Omental fat pad (tissue), 4 donors: Measurements from ENCODE around the gene CXCL16. TPM values are rescaled to one million over a fixed set of nuclear protein-coding genes. Genes with fewer than 3 reads are reported as not detected.

ENCODE experiments used
- ATAC-seq: fragments of 150-250 bp; one replicate; pipeline ENCODE4 v1.9.1; 2016; ENCODE audit warnings: mild to moderate bottlenecking, moderate library complexity; ENCODE audit not compliant: low FRiP score
- DNase-seq: peaks from one replicate; pipeline ENCODE4 v3.0.0-alpha.2; 2019; ENCODE audit warnings: low spot score
- CTCF ChIP-seq, 3 donors: fragments of 450-650 bp; IDR thresholded peaks; one replicate each; pipeline ENCODE4 v1.5.1; 2016 to 2017; ENCODE audit warnings: antibody characterized with exemption in 3 of 3, mild to moderate bottlenecking in 3 of 3, moderate library complexity in 2 of 3
- total RNA-seq, 4 donors: library from RNA; depleted of rRNA; stranded (reverse); fragments of >200 nt; gene quantifications; one replicate each; pipeline ENCODE4 v1.1.0, GENCODE V29; 2016

Gene CXCL16
- total RNA-seq, 4 donors from 2014 or later, result 16.6 to 92.1 (median 26.5) TPM

- no peak for TF ChIP-seq CTCF (IDR thresholded peaks at IDR 0.05)
- no peak for DNase-seq
- no peak for ATAC-seq
Observed at GRCh38 chr17:4750606-4751005, 10.9 kb upstream of the CXCL16 start.

- no peak for DNase-seq
- ATAC-seq, result no peak
- TF ChIP-seq CTCF (IDR thresholded peaks at IDR 0.05), result no peak
Observed at GRCh38 chr17:4748686-4749085, 9.0 kb upstream of the CXCL16 start.

- no peak for TF ChIP-seq CTCF (IDR thresholded peaks at IDR 0.05)
- DNase-seq, result no peak
- ATAC-seq, result no peak
Observed at GRCh38 chr17:4747847-4748246, 8.1 kb upstream of the CXCL16 start.

- DNase-seq (no peak), ATAC-seq (no peak)
- TF ChIP-seq CTCF (IDR thresholded peaks at IDR 0.05), result no peak
Observed at GRCh38 chr17:4744999-4745969, 5.6 kb upstream of the CXCL16 start.

- TF ChIP-seq CTCF (IDR thresholded peaks at IDR 0.05), result no peak
- DNase-seq (no peak), ATAC-seq (no peak)
Observed at GRCh38 chr17:4743898-4744297, 4.2 kb upstream of the CXCL16 start.

GRCh38 chr17:4743216-4743615 lies 3.5 kb upstream of the CXCL16 start:
- DNase-seq, result no peak
- no peak for ATAC-seq
- TF ChIP-seq CTCF (IDR thresholded peaks at IDR 0.05), result no peak

GRCh38 chr17:4742629-4743028 lies 2.9 kb upstream of the CXCL16 start:
- no peak for ATAC-seq
- no peak for DNase-seq
- no peak for TF ChIP-seq CTCF (IDR thresholded peaks at IDR 0.05)
